ENCODE measurements around the gene PFKM. TPM values are rescaled to one million over a fixed set of nuclear protein-coding genes. Genes with fewer than 3 reads are reported as not detected.
"Not testable (repeated sequence)": the region's sequence is repeated elsewhere in the genome, so short reads cannot be mapped to it uniquely, and the experiment has no call there.

Gene PFKM
- total and polyA plus RNA-seq, 2 donors, result 46.6 to 70.8 TPM

DNA sequence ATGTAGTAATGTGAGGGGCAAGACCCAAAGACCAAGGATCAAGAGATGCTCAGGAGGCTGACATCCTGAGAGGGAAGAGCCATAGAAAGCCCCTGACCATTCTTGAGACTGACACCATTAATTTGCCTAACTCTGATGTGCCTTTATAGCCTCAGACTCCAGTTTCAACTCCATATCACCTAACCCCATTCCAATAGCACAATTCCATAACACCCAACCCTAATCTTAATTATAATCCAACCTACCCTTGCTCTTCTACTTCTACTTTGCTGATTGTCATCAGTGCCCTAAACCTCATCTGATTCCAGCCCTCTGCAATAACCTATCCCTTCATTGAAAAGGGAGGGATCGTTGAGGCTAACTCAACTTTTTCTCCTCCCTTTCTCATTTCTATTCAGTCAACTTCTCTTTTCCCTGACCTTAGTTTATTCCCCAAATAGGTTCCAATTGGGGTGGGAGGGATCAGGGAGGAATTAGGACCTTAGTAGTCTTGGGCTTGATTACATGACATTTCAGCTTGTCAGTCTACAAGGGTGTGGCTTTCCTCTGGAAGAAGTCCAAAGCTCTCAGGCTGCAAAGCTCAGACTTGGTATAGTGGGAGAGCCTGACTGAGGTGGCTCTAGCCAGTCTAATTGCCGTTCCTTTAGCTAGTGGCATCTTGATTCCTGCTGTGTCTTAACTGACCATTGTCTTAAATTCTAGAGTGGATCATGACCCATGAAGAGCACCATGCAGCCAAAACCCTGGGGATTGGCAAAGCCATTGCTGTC lies 3.1 kb downstream of the PFKM start:
- WGBS, result 92% methylated on average over 2 of the region's 2 CpGs
- no peak for DNase-seq (ENCODE audit: extremely low spot score)
- Histone ChIP-seq H3K4me1 (ENCODE audit: insufficient read depth) (no peaks in the 10 kb centered on the region), H3K4me3 (ENCODE audit: low read depth, low read length) (no peak overlapping the region), H3K27ac (ENCODE audit: low read depth) (no peak overlapping the region), H3K36me3 (ENCODE audit: insufficient read depth) (peaks cover 2% of the 10 kb centered on the region)

DNA sequence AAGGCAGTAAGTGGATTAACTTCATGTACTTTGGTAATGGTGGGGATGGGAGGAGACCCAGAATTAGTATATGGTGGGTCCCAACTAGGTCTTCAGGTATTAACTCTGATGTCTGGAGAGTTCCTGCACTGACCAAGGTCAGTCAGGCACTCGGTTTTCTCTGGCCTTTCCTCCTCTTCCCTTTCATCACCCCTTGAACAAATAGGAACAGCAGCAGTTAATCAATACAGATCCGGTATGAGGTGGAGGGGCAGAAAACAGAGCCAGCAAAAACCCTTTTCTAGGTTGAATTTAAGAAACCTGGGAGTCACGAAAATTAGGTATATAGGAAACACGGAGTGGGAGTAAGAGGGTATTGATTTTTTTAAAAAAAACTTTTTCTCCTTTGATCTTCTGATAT lies 4.0 kb downstream of the PFKM start:
- Histone ChIP-seq H3K4me1 (ENCODE audit: insufficient read depth) (no peaks in the 10 kb centered on the region), H3K4me3 (ENCODE audit: low read depth, low read length) (no peak overlapping the region), H3K36me3 (ENCODE audit: insufficient read depth) (peaks cover 2% of the 10 kb centered on the region), H3K27ac (ENCODE audit: low read depth) (no peak overlapping the region)
- 89% methylated on average over 4 of the region's 4 CpGs for whole genome bisulfite sequencing
- no peak for DNase-seq (ENCODE audit: extremely low spot score)

DNA sequence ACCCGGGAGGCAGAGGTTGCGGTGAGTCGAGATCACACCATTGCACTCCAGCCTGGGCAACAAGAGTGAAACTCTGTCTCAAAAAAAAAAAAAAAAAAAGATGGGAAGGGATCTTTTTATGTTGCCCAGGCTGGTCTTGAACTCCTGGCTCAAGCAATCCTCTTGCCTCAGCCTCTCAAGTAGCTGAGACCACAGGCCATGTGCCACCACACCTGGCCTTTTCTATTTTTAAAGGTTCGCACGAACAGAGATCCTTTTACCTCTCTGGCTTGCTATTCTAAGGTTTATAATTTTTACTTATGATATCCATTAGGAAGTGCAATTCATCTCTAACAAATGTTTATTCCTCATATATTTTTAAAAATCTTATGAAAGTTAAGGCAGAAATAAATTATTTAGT lies 6.4 kb downstream of the PFKM start:
- H3K36me3 ChIP-seq (ENCODE audit: insufficient read depth); H3K4me3 ChIP-seq (ENCODE audit: low read depth, low read length); H3K27ac ChIP-seq (ENCODE audit: low read depth); H3K4me1 ChIP-seq (ENCODE audit: insufficient read depth); DNase-seq (ENCODE audit: extremely low spot score): not testable (repeated sequence)
- 95% methylated on average over 5 of the region's 5 CpGs for WGBS

DNA sequence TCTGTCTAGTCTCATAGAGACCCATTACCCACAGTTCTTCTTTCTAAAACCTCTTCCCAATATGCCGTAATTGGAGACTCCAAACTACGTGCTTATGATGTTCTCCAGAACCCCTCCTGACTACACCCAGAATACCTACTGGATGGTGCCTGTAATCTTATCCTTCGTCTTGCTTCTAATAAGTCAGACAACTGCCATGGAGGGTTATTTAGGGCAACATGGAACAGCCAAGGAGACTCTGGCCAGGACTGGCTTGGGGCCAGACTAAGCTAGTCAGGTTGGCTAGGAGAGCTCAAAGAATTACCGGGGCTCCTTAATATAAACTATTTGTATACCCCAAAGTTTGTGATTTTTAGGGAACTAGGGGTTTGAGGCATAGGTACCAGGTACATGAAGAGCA lies 6.8 kb downstream of the PFKM start:
- Histone ChIP-seq H3K4me1 (ENCODE audit: insufficient read depth) (no peaks in the 10 kb centered on the region), H3K4me3 (ENCODE audit: low read depth, low read length) (no peak overlapping the region), H3K36me3 (ENCODE audit: insufficient read depth) (peaks cover 2% of the 10 kb centered on the region), H3K27ac (ENCODE audit: low read depth) (no peak overlapping the region)
- 56% methylated on average over 4 of the region's 4 CpGs for WGBS
- no peak for DNase-seq (ENCODE audit: extremely low spot score)

DNA sequence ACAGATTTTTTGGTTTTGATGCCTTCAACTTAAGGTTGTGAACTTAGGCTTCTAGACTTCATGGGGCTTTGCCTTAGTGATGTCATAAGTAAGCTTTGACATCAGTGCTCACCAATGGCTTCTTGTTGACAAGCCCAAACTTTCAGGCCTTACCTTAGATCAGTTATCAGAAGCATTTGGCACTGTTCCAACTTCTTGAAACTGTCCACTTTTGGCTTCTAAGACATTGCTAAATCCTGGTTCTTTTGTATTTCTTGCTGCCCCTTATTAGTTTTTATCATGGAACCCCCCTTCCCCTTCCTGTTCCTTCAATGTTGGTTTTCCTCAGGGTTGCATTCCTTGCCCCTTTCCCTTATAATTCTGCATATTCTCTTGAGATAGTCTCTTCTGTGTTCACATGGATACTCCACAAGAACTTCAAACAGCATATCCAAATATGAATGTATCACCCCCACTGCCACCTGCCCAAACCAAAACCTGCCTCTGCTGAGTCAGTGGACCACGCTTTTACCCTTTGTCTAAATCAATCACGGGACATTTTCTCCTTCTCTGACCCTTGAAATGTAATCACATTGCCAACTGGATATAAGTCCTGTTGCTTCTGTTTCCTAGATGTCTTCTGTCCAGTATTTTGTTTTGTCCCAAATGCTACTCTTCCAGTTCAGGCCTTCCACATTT lies 7.9 kb downstream of the PFKM start:
- H3K27ac ChIP-seq (ENCODE audit: low read depth), result no peak overlapping the region
- no peak for DNase-seq (ENCODE audit: extremely low spot score)
- peaks cover 2% of the 10 kb centered on the region for H3K36me3 ChIP-seq (ENCODE audit: insufficient read depth)
- WGBS, result 98% methylated on average over 2 of the region's 2 CpGs
- H3K4me3 ChIP-seq (ENCODE audit: low read depth, low read length), result no peak overlapping the region
- no peaks in the 10 kb centered on the region for H3K4me1 ChIP-seq (ENCODE audit: insufficient read depth)

DNA sequence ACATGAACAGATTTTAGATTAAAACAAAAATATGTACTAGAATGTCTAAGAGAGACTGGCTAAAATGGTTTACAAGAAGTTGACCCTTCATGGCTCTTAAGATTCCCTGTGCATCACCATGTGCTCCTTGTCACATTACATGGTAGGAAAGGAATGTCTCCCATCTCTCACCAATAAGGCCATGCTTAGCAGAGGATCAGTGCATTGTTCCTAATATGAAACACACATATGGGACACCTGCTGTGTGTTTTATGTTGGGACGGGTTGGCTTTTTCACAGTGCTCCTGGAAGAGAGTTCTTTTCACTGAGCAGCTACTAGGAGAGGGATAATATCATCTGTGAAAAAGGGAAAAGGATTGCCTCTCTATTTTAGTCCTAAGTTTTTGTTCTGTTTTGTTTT lies 9.6 kb downstream of the PFKM start:
- no peak overlapping the region for H3K27ac ChIP-seq (ENCODE audit: low read depth)
- 94% methylated on average over 1 of the region's 1 CpG for WGBS
- DNase-seq (ENCODE audit: extremely low spot score), result no peak
- no peaks in the 10 kb centered on the region for H3K4me1 ChIP-seq (ENCODE audit: insufficient read depth)
- H3K36me3 ChIP-seq (ENCODE audit: insufficient read depth), result no peaks in the 10 kb centered on the region
- H3K4me3 ChIP-seq (ENCODE audit: low read depth, low read length), result no peak overlapping the region

DNA sequence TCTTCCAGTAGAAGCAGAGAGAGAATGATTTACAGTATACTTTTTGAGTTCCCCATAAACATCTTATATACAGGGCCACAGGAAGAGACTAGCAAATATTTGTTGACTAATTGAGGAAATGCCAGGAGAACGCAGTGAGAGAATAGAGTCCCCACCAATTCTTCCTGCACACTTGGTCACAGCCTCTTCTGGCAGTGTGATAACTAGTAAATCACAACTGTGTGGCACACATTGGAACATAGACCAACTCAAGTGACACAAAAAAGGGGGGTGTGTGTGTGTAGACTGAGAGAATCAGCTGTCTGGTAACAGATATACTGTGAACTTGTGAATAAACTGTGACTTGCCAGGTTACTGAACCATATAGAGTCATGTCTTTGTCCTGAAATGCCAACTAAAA lies 10.2 kb downstream of the PFKM start:
- no peak for DNase-seq (ENCODE audit: extremely low spot score)
- WGBS, result 78% methylated on average over 1 of the region's 1 CpG
- Histone ChIP-seq H3K36me3 (ENCODE audit: insufficient read depth) (no peaks in the 10 kb centered on the region), H3K4me1 (ENCODE audit: insufficient read depth) (no peaks in the 10 kb centered on the region), H3K27ac (ENCODE audit: low read depth) (no peak overlapping the region), H3K4me3 (ENCODE audit: low read depth, low read length) (no peak overlapping the region)

DNA sequence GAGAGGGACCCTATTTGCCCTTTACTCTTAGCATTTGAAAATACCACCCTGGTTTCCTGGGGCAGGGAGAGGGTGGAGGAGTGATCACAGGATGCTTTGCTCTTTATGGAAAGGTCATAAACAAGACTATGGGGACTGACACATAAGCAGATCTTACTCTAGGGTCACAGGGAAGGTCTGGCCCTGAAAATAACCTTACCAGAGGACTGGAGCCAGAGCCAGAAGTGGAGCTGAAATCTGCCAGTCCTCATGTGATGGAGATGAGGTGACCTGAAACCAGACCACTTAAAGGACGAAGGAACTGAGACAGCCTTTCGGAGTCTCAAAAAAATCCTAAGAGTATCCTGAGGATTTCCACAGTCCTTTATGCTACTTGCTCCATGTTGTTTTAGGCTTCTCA lies 12.4 kb downstream of the PFKM start:
- no peak overlapping the region for H3K4me3 ChIP-seq (ENCODE audit: low read depth, low read length)
- H3K36me3 ChIP-seq (ENCODE audit: insufficient read depth), result no peaks in the 10 kb centered on the region
- DNase-seq (ENCODE audit: extremely low spot score), result no peak
- no peak overlapping the region for H3K27ac ChIP-seq (ENCODE audit: low read depth)
- no peaks in the 10 kb centered on the region for H3K4me1 ChIP-seq (ENCODE audit: insufficient read depth)
- 96% methylated on average over 2 of the region's 2 CpGs for WGBS

DNA sequence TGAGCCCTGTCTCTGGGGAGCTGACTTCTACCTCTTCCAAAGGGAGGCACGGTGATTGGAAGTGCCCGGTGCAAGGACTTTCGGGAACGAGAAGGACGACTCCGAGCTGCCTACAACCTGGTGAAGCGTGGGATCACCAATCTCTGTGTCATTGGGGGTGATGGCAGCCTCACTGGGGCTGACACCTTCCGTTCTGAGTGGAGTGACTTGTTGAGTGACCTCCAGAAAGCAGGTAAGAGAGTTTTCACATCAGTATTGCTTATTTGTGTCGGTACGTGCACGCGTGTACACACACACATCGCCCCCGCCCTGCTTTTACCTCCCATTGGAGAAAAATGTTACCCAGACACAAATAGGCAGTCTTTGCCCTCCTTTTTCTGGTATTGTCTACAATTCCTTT lies 13.7 kb downstream of the PFKM start:
- 94% methylated on average over 14 of the region's 14 CpGs for WGBS
- H3K36me3 ChIP-seq (ENCODE audit: insufficient read depth), result no peaks in the 10 kb centered on the region
- DNase-seq (ENCODE audit: extremely low spot score), result no peak
- no peak overlapping the region for H3K27ac ChIP-seq (ENCODE audit: low read depth)
- no peak overlapping the region for H3K4me3 ChIP-seq (ENCODE audit: low read depth, low read length)
- no peaks in the 10 kb centered on the region for H3K4me1 ChIP-seq (ENCODE audit: insufficient read depth)

DNA sequence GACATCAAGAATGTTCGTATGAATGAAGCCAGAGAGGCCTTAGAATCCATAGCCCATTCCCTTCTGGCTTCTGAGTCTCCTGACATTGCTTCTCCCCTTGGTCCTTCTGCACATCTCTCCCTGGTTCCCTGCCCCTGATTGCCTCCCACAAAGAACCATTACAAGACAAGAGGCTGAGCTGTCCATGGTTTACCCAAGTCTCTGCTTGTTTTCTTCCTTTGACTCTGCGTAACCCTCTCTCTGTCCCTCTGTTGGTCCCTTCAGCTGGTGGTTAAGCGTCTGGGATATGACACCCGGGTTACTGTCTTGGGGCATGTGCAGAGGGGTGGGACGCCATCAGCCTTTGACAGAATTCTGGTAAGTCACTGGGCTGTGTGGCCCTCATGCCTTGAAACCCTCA lies 15.9 kb downstream of the PFKM start:
- DNase-seq (ENCODE audit: extremely low spot score), result no peak
- Histone ChIP-seq H3K4me3 (ENCODE audit: low read depth, low read length) (no peak overlapping the region), H3K4me1 (ENCODE audit: insufficient read depth) (no peaks in the 10 kb centered on the region), H3K36me3 (ENCODE audit: insufficient read depth) (peaks cover 6% of the 10 kb centered on the region), H3K27ac (ENCODE audit: low read depth) (no peak overlapping the region)
- 92% methylated on average over 5 of the region's 5 CpGs for WGBS

DNA sequence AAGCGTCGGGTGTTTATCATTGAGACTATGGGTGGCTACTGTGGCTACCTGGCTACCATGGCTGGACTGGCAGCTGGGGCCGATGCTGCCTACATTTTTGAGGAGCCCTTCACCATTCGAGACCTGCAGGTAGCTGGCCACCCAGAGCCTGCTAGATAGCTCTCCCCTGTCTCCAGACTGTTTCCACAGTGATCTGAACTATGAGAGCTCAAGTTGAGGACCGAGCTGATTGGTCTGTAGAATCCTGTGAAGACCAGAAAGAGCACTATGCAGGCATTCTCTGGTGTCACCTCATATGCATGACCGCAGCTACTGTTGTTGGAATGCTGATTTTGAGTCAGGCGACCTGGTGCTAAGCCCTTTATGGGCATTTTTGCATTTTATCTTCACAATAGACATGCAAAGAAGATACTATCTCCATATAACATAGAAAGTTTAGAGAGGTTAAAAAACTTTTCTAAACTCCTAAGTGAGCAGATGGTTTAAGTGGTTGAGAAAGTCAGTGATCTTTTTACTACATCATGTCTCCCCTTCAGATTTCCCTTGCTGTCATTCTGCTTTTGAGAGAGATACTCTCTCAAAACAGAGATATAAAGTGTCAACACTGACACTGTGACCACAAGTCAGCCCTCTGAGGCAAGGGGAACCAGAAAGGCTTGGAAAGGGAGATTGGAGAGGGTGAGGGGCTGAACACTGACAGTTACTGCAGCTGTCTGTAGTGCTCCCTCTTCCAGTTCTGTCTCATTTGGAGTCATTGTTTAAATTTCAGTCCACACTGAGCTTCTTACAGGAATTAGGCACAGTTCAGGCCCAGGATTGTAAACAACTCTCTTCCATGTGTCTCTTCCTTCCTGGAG lies 23.9 kb downstream of the PFKM start:
- no peak overlapping the region for H3K27ac ChIP-seq (ENCODE audit: low read depth)
- H3K4me3 ChIP-seq (ENCODE audit: low read depth, low read length), result no peak overlapping the region
- DNase-seq (ENCODE audit: extremely low spot score), result no peak
- peaks cover 11% of the 10 kb centered on the region for H3K36me3 ChIP-seq (ENCODE audit: insufficient read depth)
- H3K4me1 ChIP-seq (ENCODE audit: insufficient read depth), result no peaks in the 10 kb centered on the region
- 79% methylated on average over 7 of the region's 7 CpGs for WGBS

DNA sequence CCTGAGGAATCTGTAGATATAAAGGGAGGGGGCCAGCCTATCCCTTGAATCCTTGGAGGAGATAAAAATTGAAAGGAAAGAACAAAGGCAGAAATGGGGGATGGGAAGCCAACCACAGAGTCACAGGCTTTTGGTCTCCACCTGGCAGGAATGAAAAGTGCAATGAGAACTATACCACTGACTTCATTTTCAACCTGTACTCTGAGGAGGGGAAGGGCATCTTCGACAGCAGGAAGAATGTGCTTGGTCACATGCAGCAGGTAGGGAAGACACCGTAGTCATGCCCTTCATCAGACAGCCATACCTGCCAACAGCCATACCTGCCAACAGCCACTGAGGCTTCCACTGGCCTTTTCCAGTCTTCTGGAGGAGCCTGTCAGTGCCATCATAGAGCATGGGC lies 24.7 kb downstream of the PFKM start:
- WGBS, result 93% methylated on average over 2 of the region's 2 CpGs
- DNase-seq (ENCODE audit: extremely low spot score), result no peak
- Histone ChIP-seq H3K4me3 (ENCODE audit: low read depth, low read length) (no peak overlapping the region), H3K36me3 (ENCODE audit: insufficient read depth) (peaks cover 11% of the 10 kb centered on the region), H3K27ac (ENCODE audit: low read depth) (no peak overlapping the region), H3K4me1 (ENCODE audit: insufficient read depth) (no peaks in the 10 kb centered on the region)

DNA sequence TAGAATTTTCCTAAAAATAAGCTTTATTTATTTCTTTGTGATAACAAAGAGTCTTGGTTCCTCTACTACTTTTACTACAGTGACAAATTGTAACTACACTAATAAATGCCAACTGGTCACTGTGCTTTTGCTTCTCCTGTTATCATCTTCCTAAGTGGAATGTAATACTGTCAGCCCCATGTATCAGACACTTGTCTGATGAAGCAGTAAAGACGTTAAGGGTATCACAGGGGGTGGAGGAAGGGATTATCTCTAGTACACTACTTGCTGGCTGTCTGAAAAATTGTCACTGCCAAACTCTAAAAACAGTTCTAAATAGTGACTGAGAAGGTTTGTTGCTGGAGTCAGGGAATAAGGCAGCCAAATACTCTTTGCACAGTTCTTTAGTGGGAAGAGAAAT lies 26.8 kb downstream of the PFKM start:
- WGBS, result 28% methylated on average over 1 of the region's 1 CpG
- Histone ChIP-seq H3K27ac (ENCODE audit: low read depth) (no peak overlapping the region), H3K36me3 (ENCODE audit: insufficient read depth) (peaks cover 16% of the 10 kb centered on the region), H3K4me3 (ENCODE audit: low read depth, low read length) (no peak overlapping the region), H3K4me1 (ENCODE audit: insufficient read depth) (no peaks in the 10 kb centered on the region)
- no peak for DNase-seq (ENCODE audit: extremely low spot score)

Data from urinary bladder (tissue), 4 donors.